Psoas muscle (tissue), 8 donors: Measurements from ENCODE around the gene FMOD. TPM values are rescaled to one million over a fixed set of nuclear protein-coding genes. Genes with fewer than 3 reads are reported as not detected.
A peak's percentile ranks its signal among the peaks of the same experiment; 100 is the strongest.
"Not testable (repeated sequence)": the region's sequence is repeated elsewhere in the genome, so short reads cannot be mapped to it uniquely, and the experiment has no call there.

Experiments
- ATAC-seq, 4 donors: fragments of 200-7000 bp; cut with Tn5 transposase; one replicate each; pipeline ENCODE4 v1.9.1; 2020; ENCODE audit warnings: moderate library complexity in 3 of 4, mild to moderate bottlenecking in 2 of 4
- DNase-seq, 2 donors: peaks; one replicate each; pipeline ENCODE4 v3.0.0-alpha.2; 2020
- H3K27ac ChIP-seq: fragments of 200-600 bp; one replicate; pipeline ENCODE4 v1.8.0; 2022
- H3K27me3 ChIP-seq, 3 donors: fragments of 200-600 bp in 1 of 3; one replicate each; pipeline versions ENCODE4 v1.6.1 to v1.8.0; 2013 to 2022; ENCODE audit warnings: low read length in 2 of 3, mild to moderate bottlenecking in 2 of 3, moderate library complexity in 1 of 3; ENCODE audit not compliant: insufficient read depth in 3 of 3
- H3K36me3 ChIP-seq, 2 donors: fragments of 200-600 bp in 1 of 2; one replicate each; pipeline versions ENCODE4 v1.6.1 to v1.8.0; 2013 to 2022; ENCODE audit warnings: low read depth in 1 of 2, mild to moderate bottlenecking in 1 of 2, moderate library complexity in 1 of 2; ENCODE audit not compliant: insufficient read depth in 1 of 2
- H3K4me1 ChIP-seq: fragments of 200-600 bp; one replicate; pipeline ENCODE4 v1.8.0; 2022
- H3K4me3 ChIP-seq: fragments of 200-600 bp; one replicate; pipeline ENCODE4 v1.8.0; 2022; ENCODE audit warnings: mild to moderate bottlenecking
- H3K9me3 ChIP-seq: fragments of 200-600 bp; one replicate; pipeline ENCODE4 v1.8.0; 2022
- WGBS, 3 donors: extraction: QIAGEN DNeasy Blood & Tissue Kit; methylation state at CpG; one replicate each; pipeline versions ENCODE4 v1.1.6 to v1.1.7; 2013; 5-methylcytosine and 5-hydroxymethylcytosine counted together
- intact Hi-C, 2 donors: fragments of 100-400 bp; cut with DNase I; formaldehyde crosslinking; loops; one replicate each; pipeline versions ENCODE4 v1.11.0 to v1.14.2; 2022
- polyA plus RNA-seq, 3 donors: library from polyadenylated mRNA; stranded (reverse); fragments of 200-250 nt; gene quantifications; one replicate each; pipeline ENCODE4 v1.2.3, GENCODE V29; 2013
- total RNA-seq, 4 donors: library from RNA; stranded (reverse); fragmentation: NEBNext Ultra II Directional in 2 of 4; extraction: Animal tissue kit (Norgen Biotek cat#: 25700) in 2 of 4; gene quantifications; one replicate each; pipeline versions ENCODE4 v1.2.1 to v1.2.4, GENCODE V29; 2021 to 2023
- TF ChIP-seq, protein P1 (sequence below): fragments of 200-600 bp; IDR thresholded peaks from one replicate; pipeline ENCODE4 v1.8.0; 2022; ENCODE audit warnings: antibody characterized with exemption
- donor health status: healthy with polysubstance abuse.
- donor health status: DM: no; HTN: no; CAD: no; lungs with moderate emphysema.
- donor health status: Bipolar disorder and iron deficiency.
- donor health status: healthy.
- donor health status: DM: yes; HTN: yes; CAD: no.
- donor health status: DM: no; HTN: no; CAD: no.
- donor health status: DM: no; HTN: no; CAD: no.
- donor health status: DM: yes; HTN: yes; CAD: no.

The FMOD gene
- total and polyA plus RNA-seq, 7 donors = 3.0 to 9.6 (median 4.6) TPM

DNA sequence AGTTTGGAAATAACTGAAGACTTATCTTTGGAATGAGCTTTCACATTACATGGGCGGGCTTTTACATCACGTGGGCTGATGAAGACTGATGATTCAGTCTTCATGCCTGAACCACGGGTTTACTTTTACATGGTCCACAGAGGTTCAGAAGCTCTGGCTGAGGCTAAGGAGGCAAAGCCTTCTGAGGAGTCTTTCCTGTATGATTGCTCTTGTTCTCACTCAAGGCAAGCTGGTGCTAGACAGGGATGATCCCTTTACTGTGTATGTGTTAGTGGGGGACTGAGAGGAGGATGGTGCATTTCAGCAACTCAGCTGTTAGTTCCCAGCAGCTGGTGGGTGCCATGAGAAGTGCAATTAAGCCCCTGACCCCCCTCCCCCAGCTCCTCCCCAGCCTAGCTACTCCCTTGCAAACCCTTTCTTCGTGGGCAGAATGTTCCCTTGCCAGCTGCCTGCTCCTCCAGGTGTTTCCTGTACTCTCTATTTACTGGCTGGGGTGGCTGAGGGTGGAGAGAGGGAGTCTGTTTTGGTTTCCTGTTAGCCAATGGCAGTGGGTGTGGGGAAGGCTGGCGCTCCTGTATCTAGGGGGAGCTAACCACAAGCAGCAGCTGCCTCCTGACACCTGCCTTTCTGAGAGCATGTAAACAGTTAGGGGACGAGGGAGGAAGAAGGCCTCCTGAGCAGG lies 30.2 kb downstream of the FMOD start:
- 42 to 55% (median 50%) methylated on average over 6 of the region's 6 CpGs for WGBS, 3 donors
- H3K4me3 ChIP-seq = no peak overlapping the region
- peaks cover 14% of the 10 kb centered on the region for H3K4me1 ChIP-seq
- peak in 2 of 4 donors; percentile 10 to 17 for ATAC-seq
- TF ChIP-seq, protein P1, sequence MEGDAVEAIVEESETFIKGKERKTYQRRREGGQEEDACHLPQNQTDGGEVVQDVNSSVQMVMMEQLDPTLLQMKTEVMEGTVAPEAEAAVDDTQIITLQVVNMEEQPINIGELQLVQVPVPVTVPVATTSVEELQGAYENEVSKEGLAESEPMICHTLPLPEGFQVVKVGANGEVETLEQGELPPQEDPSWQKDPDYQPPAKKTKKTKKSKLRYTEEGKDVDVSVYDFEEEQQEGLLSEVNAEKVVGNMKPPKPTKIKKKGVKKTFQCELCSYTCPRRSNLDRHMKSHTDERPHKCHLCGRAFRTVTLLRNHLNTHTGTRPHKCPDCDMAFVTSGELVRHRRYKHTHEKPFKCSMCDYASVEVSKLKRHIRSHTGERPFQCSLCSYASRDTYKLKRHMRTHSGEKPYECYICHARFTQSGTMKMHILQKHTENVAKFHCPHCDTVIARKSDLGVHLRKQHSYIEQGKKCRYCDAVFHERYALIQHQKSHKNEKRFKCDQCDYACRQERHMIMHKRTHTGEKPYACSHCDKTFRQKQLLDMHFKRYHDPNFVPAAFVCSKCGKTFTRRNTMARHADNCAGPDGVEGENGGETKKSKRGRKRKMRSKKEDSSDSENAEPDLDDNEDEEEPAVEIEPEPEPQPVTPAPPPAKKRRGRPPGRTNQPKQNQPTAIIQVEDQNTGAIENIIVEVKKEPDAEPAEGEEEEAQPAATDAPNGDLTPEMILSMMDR = no peak
- H3K9me3 ChIP-seq = no peaks in the 10 kb centered on the region
- intact Hi-C loops = no loop called here
- H3K36me3 ChIP-seq = no peaks in the 10 kb centered on the region
- peak in 1 of 2 donors; percentile 65 for DNase-seq
- H3K27me3 ChIP-seq = no peaks in the 10 kb centered on the region
- no peak overlapping the region for H3K27ac ChIP-seq

DNA sequence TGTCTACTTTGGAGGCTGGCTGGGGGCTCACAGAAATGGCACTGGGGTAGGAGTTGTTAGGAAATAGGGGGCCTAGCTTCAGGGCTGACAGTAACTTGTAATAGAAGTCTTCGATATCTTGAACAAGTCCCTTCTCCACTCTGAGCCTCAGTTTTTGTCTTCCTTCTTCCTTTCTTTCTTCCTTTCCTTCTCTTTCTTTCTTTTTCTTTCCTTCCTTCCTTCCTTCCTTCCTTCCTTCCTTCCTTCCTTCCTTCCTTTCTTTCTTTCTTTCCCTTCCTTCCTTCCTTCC lies 32.7 kb downstream of the FMOD start:
- DNase-seq = no peak
- intact Hi-C loops = no loop called here
- ATAC-seq = no peak
- TF ChIP-seq, protein P1 = no peak
- Histone ChIP-seq H3K9me3 (no peaks in the 10 kb centered on the region), H3K27me3 (no peaks in the 10 kb centered on the region), H3K27ac (no peak overlapping the region), H3K4me3 (no peak overlapping the region), H3K36me3 (no peaks in the 10 kb centered on the region), H3K4me1 (no peaks in the 10 kb centered on the region)
- WGBS, 3 donors = 95 to 100% (median 98%) methylated on average over 1 of the region's 1 CpG

GRCh38 chr1:203317429-203318228 lies 33.3 kb downstream of the FMOD start:
- intact Hi-C loops = no loop called here
- WGBS, 3 donors = 83 to 88% (median 85%) methylated on average over 7 of the region's 7 CpGs

GRCh38 chr1:203316626-203317093 lies 34.3 kb downstream of the FMOD start:
- intact Hi-C loops = no loop called here
- no peaks in the 10 kb centered on the region for H3K36me3 ChIP-seq
- DNase-seq (no peak), ATAC-seq (no peak)
- 51 to 58% (median 51%) methylated on average over 4 of the region's 4 CpGs for WGBS, 3 donors
- H3K27me3 ChIP-seq = no peaks in the 10 kb centered on the region
- no peak overlapping the region for H3K4me3 ChIP-seq
- no peak overlapping the region for H3K27ac ChIP-seq
- H3K4me1 ChIP-seq = no peaks in the 10 kb centered on the region
- TF ChIP-seq, protein P1 = no peak
- H3K9me3 ChIP-seq = no peaks in the 10 kb centered on the region

More at GRCh38 chr1:203317429-203318228, 33.3 kb downstream of the FMOD start:
- DNase-seq (no peak), ATAC-seq (no peak)
- TF ChIP-seq, protein P1 = no peak
- no peak overlapping the region for H3K4me3 ChIP-seq
- H3K9me3 ChIP-seq = no peaks in the 10 kb centered on the region
- H3K4me1 ChIP-seq = no peaks in the 10 kb centered on the region
- no peaks in the 10 kb centered on the region for H3K27me3 ChIP-seq
- no peak overlapping the region for H3K27ac ChIP-seq
- H3K36me3 ChIP-seq = no peaks in the 10 kb centered on the region

GRCh38 chr1:203314025-203314759 lies 36.7 kb downstream of the FMOD start:
- H3K27ac ChIP-seq, H3K27me3 ChIP-seq, H3K36me3 ChIP-seq, H3K4me1 ChIP-seq, intact Hi-C loops, H3K9me3 ChIP-seq, H3K4me3 ChIP-seq, DNase-seq, ATAC-seq: not testable (repeated sequence)
- 92 to 94% (median 92%) methylated on average over 3 to 4 of the region's 4 CpGs for WGBS, 3 donors
